PC-9 (cell line): ENCODE measurements around the gene LRRC14B. TPM values are rescaled to one million over a fixed set of nuclear protein-coding genes. Genes with fewer than 3 reads are reported as not detected.

Source experiments
- BruUV-seq: library from RNA; stranded (reverse); fragments of 400-500 nt; replicated peaks from 2 replicates; lab custom pipeline; 2021; lab: Mats Ljungman, UMichigan
- CTCF ChIA-PET: fragments of 300-600 bp; sonication (Branson Sonifier 250); formaldehyde crosslinking; loops from one replicate; lab custom pipeline; 2022; ENCODE audit warnings: antibody characterized with exemption; lab: Charles Lee
- POLR2A ChIA-PET: fragments of 300-600 bp; sonication (Branson Sonifier 250); formaldehyde crosslinking; loops from one replicate; lab custom pipeline; 2022; ENCODE audit warnings: antibody characterized with exemption; ENCODE audit not compliant: unreplicated experiment; lab: Charles Lee
- DNase-seq, 2 experiments: peaks; one replicate each; pipeline versions ENCODE4 v3.0.0 to v3.0.0-alpha.2; 2015 to 2022; ENCODE audit warnings: mixed read lengths in 1 of 2
- H2AFZ ChIP-seq: fragments of 200-600 bp; sonication (generic); 2 replicates; pipeline ENCODE4 v1.8.1; 2017; ENCODE audit warnings: antibody characterized with exemption
- H3F3A ChIP-seq: fragments of 200-600 bp; sonication (generic); 2 replicates; pipeline ENCODE4 v1.8.1; 2017; ENCODE audit warnings: antibody characterized with exemption, mild to moderate bottlenecking, low read depth; ENCODE audit not compliant: insufficient read depth
- H3K27ac ChIP-seq: fragments of 200-600 bp; sonication (generic); 2 replicates; pipeline ENCODE4 v1.6.1; 2016; ENCODE audit warnings: mixed run types
- H3K27me3 ChIP-seq: fragments of 200-600 bp; sonication (generic); 2 replicates; pipeline ENCODE4 v1.6.1; 2016; ENCODE audit warnings: low read depth, mixed run types; ENCODE audit not compliant: insufficient read depth
- H3K36me3 ChIP-seq: fragments of 200-600 bp; sonication (generic); 2 replicates; pipeline ENCODE4 v1.6.1; 2016; ENCODE audit warnings: low read depth, mixed run types
- H3K4me1 ChIP-seq: fragments of 200-600 bp; sonication (generic); replicated peaks from 2 replicates; pipeline ENCODE4 v1.6.1; 2016; ENCODE audit warnings: mixed run types; ENCODE audit not compliant: insufficient read depth
- H3K4me2 ChIP-seq: fragments of 200-600 bp; sonication (generic); 2 replicates; pipeline ENCODE4 v1.6.1; 2017; ENCODE audit warnings: mixed run types
- H3K4me3 ChIP-seq: fragments of 200-600 bp; sonication (generic); 2 replicates; pipeline ENCODE4 v1.6.1; 2016; ENCODE audit warnings: mixed run types
- H3K79me2 ChIP-seq: fragments of 200-600 bp; sonication (generic); 2 replicates; pipeline ENCODE4 v1.6.1; 2017; ENCODE audit warnings: low read depth, mixed run types
- H3K9me2 ChIP-seq: fragments of 200-600 bp; sonication (generic); 2 replicates; pipeline ENCODE4 v1.8.1; 2017; ENCODE audit warnings: mild to moderate bottlenecking; ENCODE audit not compliant: insufficient read depth
- H3K9me3 ChIP-seq: fragments of 200-600 bp; sonication (generic); 2 replicates; pipeline ENCODE4 v1.8.1; 2016; ENCODE audit warnings: low read depth; ENCODE audit not compliant: insufficient read depth
- H4K20me1 ChIP-seq: fragments of 200-600 bp; sonication (generic); 2 replicates; pipeline ENCODE4 v1.8.1; 2017; ENCODE audit not compliant: insufficient read depth
- EZH2 ChIP-seq: fragments of 200-600 bp; sonication (generic); IDR thresholded peaks from 2 replicates; pipeline ENCODE4 v1.8.0; 2017; ENCODE audit warnings: antibody characterized with exemption, low read depth
- intact Hi-C: fragments of 100-400 bp; cut with micrococcal nuclease; formaldehyde crosslinking; loops from one replicate; pipeline ENCODE4 v1.10.0; 2022; ENCODE audit not compliant: unreplicated experiment
- total RNA-seq: library from RNA; stranded (reverse); gene quantifications from 2 replicates; pipeline ENCODE4 v1.2.3, GENCODE V29; 2021
- TF ChIP-seq, protein P1 (sequence below): fragments of 200-600 bp; sonication (generic); conservative IDR thresholded peaks from 2 replicates; pipeline ENCODE4 v1.6.1; 2017; ENCODE audit warnings: mixed run types, antibody characterized with exemption, mild to moderate bottlenecking, moderate library complexity

The LRRC14B gene
- total RNA-seq, 1 experiment from 2014 or later: not detected

- BruUV-seq: no TSS peak
- intact Hi-C loops: loop anchor here (2.0 kb wide), 2 partner anchors 29 to 241 kb away; partner anchors contain the start of genes CCDC127 and SDHA
- H3K27ac ChIP-seq: no peak overlapping the region
- H4K20me1 ChIP-seq: no peaks in the 10 kb centered on the region
- CTCF ChIA-PET: no interaction called here
- no peak for DNase-seq
- H3K27me3 ChIP-seq: peaks cover 69% of the 10 kb centered on the region
- no peaks in the 10 kb centered on the region for H3K9me3 ChIP-seq
- no peaks in the 10 kb centered on the region for H3K79me2 ChIP-seq
- H3K4me2 ChIP-seq: no peak overlapping the region
- H3K4me3 ChIP-seq: no peak overlapping the region
- H3K9me2 ChIP-seq: no peaks in the 10 kb centered on the region
- POLR2A ChIA-PET: no interaction called here
- no peak overlapping the region for H2AFZ ChIP-seq
- TF ChIP-seq, protein P1, sequence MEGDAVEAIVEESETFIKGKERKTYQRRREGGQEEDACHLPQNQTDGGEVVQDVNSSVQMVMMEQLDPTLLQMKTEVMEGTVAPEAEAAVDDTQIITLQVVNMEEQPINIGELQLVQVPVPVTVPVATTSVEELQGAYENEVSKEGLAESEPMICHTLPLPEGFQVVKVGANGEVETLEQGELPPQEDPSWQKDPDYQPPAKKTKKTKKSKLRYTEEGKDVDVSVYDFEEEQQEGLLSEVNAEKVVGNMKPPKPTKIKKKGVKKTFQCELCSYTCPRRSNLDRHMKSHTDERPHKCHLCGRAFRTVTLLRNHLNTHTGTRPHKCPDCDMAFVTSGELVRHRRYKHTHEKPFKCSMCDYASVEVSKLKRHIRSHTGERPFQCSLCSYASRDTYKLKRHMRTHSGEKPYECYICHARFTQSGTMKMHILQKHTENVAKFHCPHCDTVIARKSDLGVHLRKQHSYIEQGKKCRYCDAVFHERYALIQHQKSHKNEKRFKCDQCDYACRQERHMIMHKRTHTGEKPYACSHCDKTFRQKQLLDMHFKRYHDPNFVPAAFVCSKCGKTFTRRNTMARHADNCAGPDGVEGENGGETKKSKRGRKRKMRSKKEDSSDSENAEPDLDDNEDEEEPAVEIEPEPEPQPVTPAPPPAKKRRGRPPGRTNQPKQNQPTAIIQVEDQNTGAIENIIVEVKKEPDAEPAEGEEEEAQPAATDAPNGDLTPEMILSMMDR: no peak
- TF ChIP-seq EZH2: no peak
- no peaks in the 10 kb centered on the region for H3K4me1 ChIP-seq
- H3K36me3 ChIP-seq: no peaks in the 10 kb centered on the region
- no peaks in the 10 kb centered on the region for H3F3A ChIP-seq
Observed at GRCh38 chr5:189976-190365, 1.3 kb upstream of the LRRC14B start.

DNA sequence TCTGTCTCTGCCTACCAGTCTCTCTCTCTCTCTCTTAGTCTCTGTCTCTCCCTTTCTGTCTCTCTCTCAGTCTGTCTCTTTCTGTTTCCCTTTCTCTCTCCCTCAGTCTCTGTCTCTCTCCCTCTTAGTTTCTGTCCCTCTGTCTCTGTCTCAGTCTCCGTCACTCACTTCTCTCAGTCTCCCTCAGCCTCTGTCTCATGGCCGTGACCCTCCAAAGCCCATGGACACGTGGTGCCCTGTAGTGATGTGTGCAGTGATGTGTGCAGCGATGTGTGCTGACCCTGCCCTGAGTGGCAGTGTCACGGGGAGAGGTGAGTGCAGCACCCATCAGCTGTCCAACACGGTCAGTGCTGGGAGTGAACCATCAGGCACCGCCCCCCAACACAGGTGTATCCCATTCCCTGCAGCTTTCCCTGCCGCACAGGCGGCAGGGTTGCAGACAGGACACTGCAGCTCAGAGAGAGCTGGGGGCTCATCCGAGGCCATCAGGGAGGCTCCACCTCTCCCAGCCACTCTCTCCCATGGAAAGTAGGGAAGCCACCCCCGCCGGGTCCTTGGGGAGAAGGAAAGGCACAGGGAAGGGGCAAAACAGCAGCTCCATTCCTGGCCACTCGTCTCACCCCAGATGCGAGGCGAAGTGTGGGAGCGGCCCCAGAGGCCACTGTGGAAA, 794 bp upstream of the LRRC14B start:
- Histone ChIP-seq H3K79me2 (no peaks in the 10 kb centered on the region), H4K20me1 (no peaks in the 10 kb centered on the region), H3K9me3 (no peaks in the 10 kb centered on the region), H3K36me3 (no peaks in the 10 kb centered on the region), H3K4me1 (no peaks in the 10 kb centered on the region), H3K4me3 (no peak overlapping the region), H3F3A (no peaks in the 10 kb centered on the region), H3K4me2 (no peak overlapping the region), H3K27ac (no peak overlapping the region), H2AFZ (no peak overlapping the region), H3K27me3 (peaks cover 69% of the 10 kb centered on the region), H3K9me2 (no peaks in the 10 kb centered on the region)
- no peak for DNase-seq
- no peak for TF ChIP-seq EZH2
- TF ChIP-seq, protein P1: no peak
- intact Hi-C loops: no loop called here
- no TSS peak for BruUV-seq
- POLR2A ChIA-PET: no interaction called here
- CTCF ChIA-PET: no interaction called here

- Histone ChIP-seq H2AFZ (no peak overlapping the region), H3K4me2 (no peak overlapping the region), H3F3A (no peaks in the 10 kb centered on the region), H3K79me2 (no peaks in the 10 kb centered on the region), H4K20me1 (0 out of 2 replicates have a peak, but pooled peaks cover 5% of the 10 kb centered on the region), H3K9me2 (no peaks in the 10 kb centered on the region), H3K27ac (no peak overlapping the region), H3K36me3 (no peaks in the 10 kb centered on the region), H3K4me3 (no peak overlapping the region), H3K27me3 (peaks cover 52% of the 10 kb centered on the region), H3K9me3 (no peaks in the 10 kb centered on the region), H3K4me1 (no peaks in the 10 kb centered on the region)
- BruUV-seq: no TSS peak
- DNase-seq: no peak
- CTCF ChIA-PET: no interaction called here
- intact Hi-C loops: no loop called here
- POLR2A ChIA-PET: no interaction called here
- TF ChIP-seq, protein P1: no peak
- TF ChIP-seq EZH2: no peak
Observed at GRCh38 chr5:191949-192690, 825 bp downstream of the LRRC14B start.
